ENCODE measurements around the gene QRFP. TPM values are rescaled to one million over a fixed set of nuclear protein-coding genes. Genes with fewer than 3 reads are reported as not detected.

Gene QRFP
- total RNA-seq, 1 experiment from 2014 or later, result not detected

DNA sequence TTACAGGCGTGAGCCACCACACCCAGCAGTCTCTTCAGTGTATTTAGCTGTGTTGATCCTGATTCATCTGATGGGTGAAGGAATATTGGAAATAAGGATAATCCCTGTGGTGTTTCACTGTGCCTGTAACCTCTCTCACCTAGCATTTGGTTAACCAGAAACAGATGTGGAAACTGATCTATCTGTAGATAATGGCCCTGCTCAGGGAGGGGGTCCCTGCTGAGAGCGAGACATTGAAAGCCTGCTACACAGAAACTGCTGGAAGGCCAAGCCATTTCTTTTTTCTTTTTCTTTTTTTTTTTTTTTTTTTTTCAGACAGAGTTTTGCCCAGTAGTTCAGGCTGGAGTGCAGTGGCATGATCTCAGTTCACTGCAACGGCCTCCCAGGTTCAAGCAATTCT is 28.4 kb downstream of the QRFP start:
- H3K27ac Mint-ChIP-seq (ENCODE audit: unreplicated experiment), result no peak overlapping the region
- H3K27me3 Mint-ChIP-seq (ENCODE audit: unreplicated experiment), result no peaks in the 10 kb centered on the region
- CTCF ChIA-PET, result no interaction called here
- peaks cover 8% of the 10 kb centered on the region for H3K4me1 Mint-ChIP-seq (ENCODE audit: low read depth, unreplicated experiment)
- intact Hi-C loops (cut with micrococcal nuclease; ENCODE audit: unreplicated experiment), result loop anchor here (5.0 kb wide), 2 partner anchors 129 to 179 kb away; no protein-coding TSS in a partner anchor
- DNase-seq, result no peak
- H3K9me3 Mint-ChIP-seq (ENCODE audit: low read depth, unreplicated experiment), result no peaks in the 10 kb centered on the region
- TF ChIP-seq, protein P1, sequence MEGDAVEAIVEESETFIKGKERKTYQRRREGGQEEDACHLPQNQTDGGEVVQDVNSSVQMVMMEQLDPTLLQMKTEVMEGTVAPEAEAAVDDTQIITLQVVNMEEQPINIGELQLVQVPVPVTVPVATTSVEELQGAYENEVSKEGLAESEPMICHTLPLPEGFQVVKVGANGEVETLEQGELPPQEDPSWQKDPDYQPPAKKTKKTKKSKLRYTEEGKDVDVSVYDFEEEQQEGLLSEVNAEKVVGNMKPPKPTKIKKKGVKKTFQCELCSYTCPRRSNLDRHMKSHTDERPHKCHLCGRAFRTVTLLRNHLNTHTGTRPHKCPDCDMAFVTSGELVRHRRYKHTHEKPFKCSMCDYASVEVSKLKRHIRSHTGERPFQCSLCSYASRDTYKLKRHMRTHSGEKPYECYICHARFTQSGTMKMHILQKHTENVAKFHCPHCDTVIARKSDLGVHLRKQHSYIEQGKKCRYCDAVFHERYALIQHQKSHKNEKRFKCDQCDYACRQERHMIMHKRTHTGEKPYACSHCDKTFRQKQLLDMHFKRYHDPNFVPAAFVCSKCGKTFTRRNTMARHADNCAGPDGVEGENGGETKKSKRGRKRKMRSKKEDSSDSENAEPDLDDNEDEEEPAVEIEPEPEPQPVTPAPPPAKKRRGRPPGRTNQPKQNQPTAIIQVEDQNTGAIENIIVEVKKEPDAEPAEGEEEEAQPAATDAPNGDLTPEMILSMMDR (IDR thresholded peaks at IDR 0.05; ENCODE audit: unreplicated experiment), result no peak
- BruUV-seq (replicated peaks), result no TSS peak
- peaks cover 15% of the 10 kb centered on the region for H3K36me3 Mint-ChIP-seq (ENCODE audit: insufficient read depth, unreplicated experiment)
- H3K4me3 Mint-ChIP-seq (ENCODE audit: low read depth, unreplicated experiment), result no peak overlapping the region

DNA sequence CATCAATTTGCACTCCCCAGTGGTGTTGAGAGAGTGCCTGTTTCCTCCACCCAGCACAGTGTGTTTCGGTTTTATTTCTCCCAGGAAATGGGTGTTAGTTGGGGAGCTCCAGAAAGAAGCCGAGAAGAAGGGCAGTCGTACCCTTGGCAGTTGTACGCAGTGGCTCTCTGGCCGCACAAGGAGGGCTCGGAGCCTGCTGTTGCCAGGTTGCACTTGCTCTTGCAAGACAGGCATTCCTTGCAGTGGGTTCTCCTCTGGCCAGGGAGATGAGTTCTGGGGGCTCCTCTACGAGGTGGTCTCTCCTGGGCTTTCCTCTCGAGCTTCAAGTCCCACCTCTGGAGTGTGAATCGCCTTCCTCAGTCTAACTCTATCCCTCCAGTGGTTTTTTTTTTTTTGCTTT is 29.1 kb downstream of the QRFP start:
- Mint-ChIP-seq H3K4me3 (ENCODE audit: low read depth, unreplicated experiment) (no peak overlapping the region), H3K4me1 (ENCODE audit: low read depth, unreplicated experiment) (peaks cover 8% of the 10 kb centered on the region), H3K9me3 (ENCODE audit: low read depth, unreplicated experiment) (no peaks in the 10 kb centered on the region), H3K36me3 (ENCODE audit: insufficient read depth, unreplicated experiment) (peaks cover 15% of the 10 kb centered on the region), H3K27me3 (ENCODE audit: unreplicated experiment) (no peaks in the 10 kb centered on the region), H3K27ac (ENCODE audit: unreplicated experiment) (no peak overlapping the region)
- TF ChIP-seq, protein P1 (IDR thresholded peaks at IDR 0.05; ENCODE audit: unreplicated experiment), result no peak
- CTCF ChIA-PET, result no interaction called here
- intact Hi-C loops (cut with micrococcal nuclease; ENCODE audit: unreplicated experiment), result loop anchor here (2.0 to 5.0 kb wide), 4 partner anchors 71 to 180 kb away; partner anchors contain the start of gene FIBCD1
- DNase-seq, result no peak
- BruUV-seq (replicated peaks), result no TSS peak

DNA sequence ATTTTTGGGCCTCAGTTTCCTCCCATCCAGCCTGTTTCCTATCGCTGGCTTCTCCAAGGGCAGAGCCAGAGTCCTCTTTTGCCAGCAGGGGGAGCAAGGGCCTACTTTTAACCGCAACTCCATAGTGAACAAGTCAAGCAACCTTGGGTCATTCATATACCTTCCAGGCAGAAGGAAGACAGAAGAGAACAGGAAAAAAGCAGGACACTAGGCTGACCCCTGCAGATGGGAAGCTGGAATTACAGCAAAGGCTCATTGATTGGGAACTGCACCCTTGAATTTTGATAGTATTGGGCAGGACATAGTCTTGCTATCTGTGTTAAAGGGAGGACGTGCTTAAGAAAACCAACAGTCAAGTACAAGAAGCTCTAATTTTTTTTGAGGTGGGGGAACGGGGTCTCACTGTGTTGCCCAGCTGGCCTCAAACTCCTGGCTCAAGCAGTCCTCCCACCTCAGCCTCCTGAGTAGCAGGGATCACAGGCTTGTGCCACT is 30.1 kb downstream of the QRFP start:
- no peak overlapping the region for H3K4me3 Mint-ChIP-seq (ENCODE audit: low read depth, unreplicated experiment)
- intact Hi-C loops (cut with micrococcal nuclease; ENCODE audit: unreplicated experiment), result loop anchor here (2.0 to 5.0 kb wide), 4 partner anchors 72 to 181 kb away; partner anchors contain the start of gene FIBCD1
- no peaks in the 10 kb centered on the region for H3K27me3 Mint-ChIP-seq (ENCODE audit: unreplicated experiment)
- H3K36me3 Mint-ChIP-seq (ENCODE audit: insufficient read depth, unreplicated experiment), result peaks cover 6% of the 10 kb centered on the region
- DNase-seq, result peak; percentile 80
- H3K27ac Mint-ChIP-seq (ENCODE audit: unreplicated experiment), result no peak overlapping the region
- CTCF ChIA-PET, result interaction anchor here (0.6 to 1.0 kb wide), 15 partner anchors 8 to 180 kb away, joined by 3 to 9 read pairs (median 4); no protein-coding TSS in a partner anchor
- H3K9me3 Mint-ChIP-seq (ENCODE audit: low read depth, unreplicated experiment), result no peaks in the 10 kb centered on the region
- no TSS peak for BruUV-seq (replicated peaks)
- H3K4me1 Mint-ChIP-seq (ENCODE audit: low read depth, unreplicated experiment), result peaks cover 8% of the 10 kb centered on the region
- TF ChIP-seq, protein P1 (IDR thresholded peaks at IDR 0.05; ENCODE audit: unreplicated experiment), result peak; percentile 77

DNA sequence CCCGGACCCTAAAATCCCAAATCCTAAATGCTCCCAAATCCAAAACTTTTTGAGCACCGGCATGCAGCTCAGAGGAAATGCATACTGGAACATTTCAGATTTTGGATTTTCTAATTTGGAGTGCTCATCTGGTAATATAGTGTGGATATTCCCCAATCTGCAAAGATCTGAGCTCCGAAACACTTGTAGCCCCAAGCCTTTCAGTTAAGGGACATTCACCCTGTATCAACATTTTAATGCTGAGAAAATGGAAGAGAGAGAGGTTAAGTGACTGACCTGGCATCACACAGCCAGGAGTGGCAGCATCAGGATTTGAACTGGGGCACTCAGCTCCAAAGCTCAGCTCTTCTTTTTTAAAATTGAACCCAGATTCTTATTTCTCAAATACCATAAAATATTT is 30.7 kb downstream of the QRFP start:
- H3K27me3 Mint-ChIP-seq (ENCODE audit: unreplicated experiment), result no peaks in the 10 kb centered on the region
- H3K27ac Mint-ChIP-seq (ENCODE audit: unreplicated experiment), result no peak overlapping the region
- no peak overlapping the region for H3K4me3 Mint-ChIP-seq (ENCODE audit: low read depth, unreplicated experiment)
- CTCF ChIA-PET, result interaction anchor here (0.7 to 1.0 kb wide), 7 partner anchors 54 to 165 kb away, joined by 3 to 9 read pairs (median 5); no protein-coding TSS in a partner anchor
- no TSS peak for BruUV-seq (replicated peaks)
- no peak for DNase-seq
- TF ChIP-seq, protein P1 (IDR thresholded peaks at IDR 0.05; ENCODE audit: unreplicated experiment), result no peak
- intact Hi-C loops (cut with micrococcal nuclease; ENCODE audit: unreplicated experiment), result loop anchor here (2.0 to 5.0 kb wide), 4 partner anchors 73 to 181 kb away; partner anchors contain the start of gene FIBCD1
- no peaks in the 10 kb centered on the region for H3K9me3 Mint-ChIP-seq (ENCODE audit: low read depth, unreplicated experiment)
- peaks cover 6% of the 10 kb centered on the region for H3K36me3 Mint-ChIP-seq (ENCODE audit: insufficient read depth, unreplicated experiment)
- H3K4me1 Mint-ChIP-seq (ENCODE audit: low read depth, unreplicated experiment), result peaks cover 8% of the 10 kb centered on the region
